BJ (cell line): ENCODE measurements around the gene RBBP4. TPM values are rescaled to one million over a fixed set of nuclear protein-coding genes. Genes with fewer than 3 reads are reported as not detected.

Experiments used
- CTCF ChIA-PET: fragments of 350-600 bp; formaldehyde crosslinking; extraction: SDS; loops from one replicate; lab custom pipeline; 2021; ENCODE audit warnings: antibody characterized with exemption, inconsistent platforms; lab: Yijun Ruan, JAX
- POLR2A ChIA-PET: fragments of 300-600 bp; sonication (Branson Sonifier 250); formaldehyde crosslinking; extraction: SDS; loops from one replicate; lab custom pipeline; 2021; ENCODE audit warnings: antibody characterized with exemption; lab: Charles Lee
- DNase-seq: peaks from one replicate; pipeline ENCODE4 v3.0.0-alpha.2; 2011; ENCODE audit warnings: low read depth
- H3K27me3 ChIP-seq: 2 replicates; pipeline ENCODE4 v1.6.0; 2011; ENCODE audit warnings: low read length; ENCODE audit not compliant: control insufficient read depth, insufficient read depth
- H3K36me3 ChIP-seq: 2 replicates; pipeline ENCODE4 v1.5.1; 2011; ENCODE audit warnings: low read length; ENCODE audit not compliant: control insufficient read depth, insufficient read depth
- H3K4me3 ChIP-seq: 2 replicates; pipeline ENCODE4 v1.5.1; 2011; ENCODE audit warnings: low read depth, mild to moderate bottlenecking, control low read depth, low read length
- CTCF ChIP-seq: IDR thresholded peaks from 2 replicates; pipeline ENCODE4 v1.5.1; 2011; ENCODE audit warnings: low read depth, mild to moderate bottlenecking, control low read depth, inconsistent platforms, low read length, moderate library complexity; ENCODE audit not compliant: insufficient read depth
- polyA minus RNA-seq: library from RNA; depleted of rRNA, polyadenylated mRNA; stranded (reverse); fragments of >200 nt; gene quantifications from 2 replicates; pipeline ENCODE4 v1.2.3, GENCODE V29; 2011; rRNA and poly(A)+ RNA removed
- polyA plus RNA-seq: library from polyadenylated mRNA; depleted of rRNA; stranded (reverse); fragments of >200 nt; gene quantifications from 2 replicates; pipeline ENCODE4 v1.2.3, GENCODE V29; 2011; rRNA removed

RBBP4 gene
- polyA plus RNA-seq, result 67.0 and 102 TPM in 2 replicates
- polyA minus RNA-seq, result 64.0 and 72.0 TPM in 2 replicates

- no peaks in the 10 kb centered on the region for H3K27me3 ChIP-seq
- H3K4me3 ChIP-seq, result peak within 1 kb of the TSS; percentile 87
- ChIA-PET CTCF (interaction anchor here (0.9 kb wide), 1 partner anchor 121 kb away, joined by 3 read pairs; no protein-coding TSS in a partner anchor), POLR2A (interaction anchor here (0.5 to 1.0 kb wide), 5 partner anchors 11 to 103 kb away, joined by 4 to 14 read pairs (median 4); no protein-coding TSS in a partner anchor)
- peak; percentile 75 for DNase-seq
- H3K36me3 ChIP-seq, result peaks cover 7% of the 10 kb centered on the region
- no peak for TF ChIP-seq CTCF
These were observed at the start of gene RBBP4 for GRCh38 chr1:32650752-32651460. RBBP4 (plus strand) TSS chr1:32651208; CDS start chr1:32651307, 99 bp downstream.

GRCh38 chr1:32605711-32606424 is 45.1 kb upstream of the RBBP4 start:
- H3K36me3 ChIP-seq, result no peaks in the 10 kb centered on the region; the same call in none of the 2 replicates
- H3K4me3 ChIP-seq, result no peak overlapping the region
- ChIA-PET POLR2A (no interaction called here), CTCF (no interaction called here)
- H3K27me3 ChIP-seq, result no peaks in the 10 kb centered on the region
- DNase-seq, result no peak
- no peak for TF ChIP-seq CTCF

DNA sequence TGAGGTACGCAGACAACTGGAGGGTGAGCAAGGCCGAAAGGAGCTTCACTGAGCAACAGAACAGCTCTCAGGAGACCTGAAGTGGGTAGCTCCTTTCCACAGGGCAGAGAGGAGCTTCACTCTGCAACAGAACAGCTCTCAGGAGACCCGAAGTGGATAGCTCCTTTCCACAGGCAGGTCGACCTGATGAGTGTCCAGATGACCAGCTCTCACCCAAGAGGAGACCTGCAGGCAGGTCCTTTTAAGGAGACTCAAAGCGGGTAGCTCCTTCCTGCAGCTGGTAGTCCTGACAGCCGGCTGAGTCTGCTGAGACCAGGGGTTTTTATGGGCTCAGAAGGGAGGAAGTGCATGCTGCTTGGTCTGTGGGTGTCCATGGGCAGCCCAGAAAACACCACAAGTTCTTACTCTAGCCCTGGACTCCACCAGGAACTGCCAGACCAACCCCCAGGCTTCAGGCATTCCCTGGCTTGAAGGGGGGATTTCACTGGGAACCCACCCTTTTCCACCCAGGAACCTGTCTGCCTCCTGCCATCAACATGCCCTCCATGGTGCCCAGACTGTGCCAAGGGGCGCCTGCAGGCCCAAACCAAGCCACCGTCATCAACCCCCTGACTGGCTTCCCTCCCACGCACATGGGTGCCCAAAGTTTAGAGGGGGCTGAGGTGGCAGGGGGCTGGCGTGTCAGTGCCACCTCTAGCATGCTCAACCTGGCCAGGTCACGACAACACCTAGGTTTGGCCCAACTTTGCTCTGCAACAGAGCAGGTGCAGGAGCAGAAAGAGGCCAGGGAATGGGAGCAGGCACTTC is 44.2 kb upstream of the RBBP4 start:
- CTCF ChIA-PET, result no interaction called here
- H3K27me3 ChIP-seq, result no peaks in the 10 kb centered on the region
- POLR2A ChIA-PET, result no interaction called here
- H3K36me3 ChIP-seq, result no peaks in the 10 kb centered on the region; the same call in none of the 2 replicates
- TF ChIP-seq CTCF, result no peak
- no peak for DNase-seq
- H3K4me3 ChIP-seq, result no peak overlapping the region

DNA sequence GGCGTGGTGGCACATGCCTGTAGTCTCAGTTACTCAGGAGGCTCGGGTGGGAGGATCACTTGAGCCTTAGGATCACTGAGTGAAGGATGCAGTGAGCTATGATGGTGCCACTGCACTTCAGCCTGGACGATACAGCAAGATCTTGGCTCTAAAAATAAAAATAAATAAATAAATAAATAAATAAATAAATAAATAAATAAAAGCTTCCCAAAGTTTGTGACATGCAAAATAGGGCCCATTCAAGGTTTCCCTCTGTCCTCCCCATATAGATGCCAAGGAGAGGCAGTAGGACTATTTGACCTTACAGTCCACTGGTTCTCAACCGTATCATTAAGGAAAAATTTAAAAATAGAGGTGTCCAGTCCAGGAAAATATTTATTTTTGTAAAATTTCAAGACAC is 41.8 kb upstream of the RBBP4 start:
- no peak for TF ChIP-seq CTCF
- Histone ChIP-seq H3K36me3 (no peaks in the 10 kb centered on the region; the same call in none of the 2 replicates), H3K4me3 (no peak overlapping the region), H3K27me3 (no peaks in the 10 kb centered on the region)
- CTCF ChIA-PET, result interaction anchor here (1.6 kb wide), 1 partner anchor 12 kb away, joined by 3 read pairs; no protein-coding TSS in a partner anchor
- POLR2A ChIA-PET, result no interaction called here
- DNase-seq, result no peak

DNA sequence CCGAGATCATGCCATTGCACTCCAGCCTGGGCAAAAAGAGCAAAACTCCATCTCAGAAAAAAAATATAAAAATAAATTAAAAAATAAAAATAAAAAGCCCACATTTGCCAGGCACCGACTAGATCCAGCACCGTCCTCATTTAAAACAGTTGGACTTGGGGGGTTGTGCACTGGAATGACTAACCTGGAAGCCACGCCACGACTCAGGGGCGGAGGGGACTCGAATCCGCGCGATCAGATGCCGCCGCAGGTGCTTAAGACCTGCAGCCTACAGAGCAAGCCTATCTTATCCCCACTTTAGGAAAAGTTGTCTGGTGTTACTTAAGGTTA is 39.2 kb upstream of the RBBP4 start:
- no peak for TF ChIP-seq CTCF
- ChIA-PET POLR2A (no interaction called here), CTCF (no interaction called here)
- DNase-seq, result no peak
- H3K36me3 ChIP-seq, result no peaks in the 10 kb centered on the region; the same call in 1 of the 2 replicates
- no peaks in the 10 kb centered on the region for H3K27me3 ChIP-seq
- peak overlapping the region; percentile 56 for H3K4me3 ChIP-seq
